SK-N-SH treated with all-trans-retinoic acid at 6 μM for 48 hours (cell line): ENCODE measurements around the gene ARHGAP22.

ENCODE experiments used
- ARNTL ChIP-seq: fragments of 450-650 bp; formaldehyde crosslinking; IDR thresholded peaks from 2 replicates; pipeline ENCODE4 v1.5.0; 2020; ENCODE audit warnings: low read depth, mild to moderate bottlenecking, moderate library complexity, borderline replicate concordance
- ESRRG ChIP-seq: fragments of 250-450 bp; sonication (Bioruptor Pico); IDR thresholded peaks from 2 replicates; pipeline ENCODE4 v1.6.1; 2021; ENCODE audit warnings: mild to moderate bottlenecking
- GLIS3 ChIP-seq: fragments of 250-450 bp; sonication (Bioruptor Pico); IDR thresholded peaks from 2 replicates; pipeline ENCODE4 v1.5.0; 2020; ENCODE audit warnings: mild to moderate bottlenecking, moderate library complexity
- OSR1 ChIP-seq: fragments of 250-450 bp; sonication (Bioruptor Pico); IDR thresholded peaks from 2 replicates; pipeline ENCODE4 v1.8.0; 2022; ENCODE audit warnings: moderate library complexity, mild to moderate bottlenecking, inconsistent platforms
- PATZ1 ChIP-seq: fragments of 250-450 bp; sonication (Bioruptor Pico); IDR thresholded peaks from 2 replicates; pipeline ENCODE4 v1.8.0; 2020; ENCODE audit warnings: mild to moderate bottlenecking, moderate library complexity, borderline replicate concordance
- RARB ChIP-seq: fragments of 250-450 bp; sonication (Bioruptor Pico); IDR thresholded peaks from 2 replicates; pipeline ENCODE4 v1.8.0; 2021; ENCODE audit warnings: mild to moderate bottlenecking, moderate library complexity
- SNAI2 ChIP-seq: fragments of 250-450 bp; sonication (Bioruptor Pico); IDR thresholded peaks from 2 replicates; pipeline ENCODE4 v1.5.0; 2020; ENCODE audit warnings: mild to moderate bottlenecking, moderate library complexity
- TSHZ2 ChIP-seq: fragments of 250-450 bp; sonication (Bioruptor Pico); IDR thresholded peaks from 2 replicates; pipeline ENCODE4 v1.5.0; 2020; ENCODE audit warnings: mild to moderate bottlenecking, moderate library complexity
- ZC3H10 ChIP-seq: fragments of 250-450 bp; sonication (Bioruptor Pico); IDR thresholded peaks from 2 replicates; pipeline ENCODE4 v1.5.1; 2021; ENCODE audit warnings: mild to moderate bottlenecking, moderate library complexity
- ZFP3 ChIP-seq: fragments of 250-450 bp; sonication (Bioruptor Pico); IDR thresholded peaks from 2 replicates; pipeline ENCODE4 v1.5.0; 2020; ENCODE audit warnings: mild to moderate bottlenecking, moderate library complexity
- ZNF70 ChIP-seq: fragments of 450-650 bp; formaldehyde crosslinking; IDR thresholded peaks from 2 replicates; pipeline ENCODE4 v1.5.0; 2020; ENCODE audit warnings: mild to moderate bottlenecking, moderate library complexity
- ZNF8 ChIP-seq: fragments of 450-650 bp; formaldehyde crosslinking; IDR thresholded peaks from 2 replicates; pipeline ENCODE4 v1.5.0; 2020; ENCODE audit warnings: mild to moderate bottlenecking, moderate library complexity

DNA sequence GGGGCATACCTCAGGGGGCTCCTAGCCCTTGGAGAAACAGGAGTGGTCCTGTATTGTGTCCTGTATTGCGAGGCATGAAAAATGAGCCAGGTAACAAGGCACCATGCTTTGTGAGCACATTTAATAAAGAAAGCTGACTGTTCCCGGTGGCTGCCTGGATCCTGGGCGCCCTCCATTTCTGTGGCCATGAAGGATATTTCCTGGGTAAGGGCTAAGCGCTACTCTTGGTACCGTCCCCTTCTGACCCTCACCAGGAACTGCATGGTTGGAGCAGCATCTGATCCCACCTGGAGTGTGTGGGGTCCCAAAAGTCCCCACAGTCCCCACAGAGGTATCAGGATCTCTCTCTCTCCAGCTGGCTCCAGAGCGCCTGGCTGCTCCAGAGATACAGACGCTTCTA lies 158.9 kb downstream of the ARHGAP22 start:
- TF ChIP-seq GLIS3 (CRISPR knock-in tag), result no peak
- TF ChIP-seq SNAI2 (CRISPR knock-in tag), result no peak
- TF ChIP-seq ZC3H10 (CRISPR knock-in tag), result no peak
- TF ChIP-seq OSR1 (CRISPR knock-in tag), result no peak
- TF ChIP-seq ZNF8 (CRISPR knock-in tag), result no peak
- no peak for TF ChIP-seq RARB (CRISPR knock-in tag)
- TF ChIP-seq ZFP3 (CRISPR knock-in tag), result no peak
- no peak for TF ChIP-seq ZNF70 (CRISPR knock-in tag)
- no peak for TF ChIP-seq PATZ1
- no peak for TF ChIP-seq ARNTL (CRISPR knock-in tag)
- no peak for TF ChIP-seq ESRRG (CRISPR knock-in tag)
- no peak for TF ChIP-seq TSHZ2 (CRISPR knock-in tag)
